Daoy (cell line): Measurements from ENCODE around the gene BMP2K. TPM values are rescaled to one million over a fixed set of nuclear protein-coding genes. Genes with fewer than 3 reads are reported as not detected.

ENCODE experiments used
- DNase-seq: peaks from one replicate; pipeline ENCODE4 v3.0.0-alpha.2; 2015; ENCODE audit warnings: low read depth
- total RNA-seq: library from RNA; depleted of rRNA; stranded (reverse); fragments of >200 nt; shearing (Covaris generic); gene quantifications from 2 replicates; pipeline ENCODE4 v1.2.3, GENCODE V29; 2014; rRNA removed

BMP2K gene
- total RNA-seq, result 9.4 and 17.5 TPM in 2 replicates

- DNase-seq, result peak; percentile 76
Measured at GRCh38 chr4:78776079-78776728, at the start of gene BMP2K. BMP2K (plus strand) TSS chr4:78776350; CDS start chr4:78776544, 194 bp downstream.

GRCh38 chr4:78726546-78726945 lies 49.6 kb upstream of the BMP2K start:
- no peak for DNase-seq

GRCh38 chr4:78732332-78733104 lies 43.6 kb upstream of the BMP2K start:
- DNase-seq, result no peak

GRCh38 chr4:78734441-78735162 lies 41.5 kb upstream of the BMP2K start:
- DNase-seq, result no peak

GRCh38 chr4:78735697-78736096 lies 40.5 kb upstream of the BMP2K start:
- no peak for DNase-seq

- DNase-seq, result no peak
Measured at GRCh38 chr4:78737035-78737434, 39.1 kb upstream of the BMP2K start.

- no peak for DNase-seq
Measured at GRCh38 chr4:78737973-78738372, 38.2 kb upstream of the BMP2K start.

GRCh38 chr4:78742300-78742699 lies 33.9 kb upstream of the BMP2K start:
- no peak for DNase-seq

GRCh38 chr4:78747475-78747922 lies 28.7 kb upstream of the BMP2K start:
- DNase-seq, result no peak

GRCh38 chr4:78748381-78748780 lies 27.8 kb upstream of the BMP2K start:
- DNase-seq, result no peak

- DNase-seq, result no peak
Measured at GRCh38 chr4:78749258-78749971, 26.7 kb upstream of the BMP2K start.

GRCh38 chr4:78749972-78750727 lies 26.0 kb upstream of the BMP2K start:
- DNase-seq, result no peak

GRCh38 chr4:78753091-78753490 lies 23.1 kb upstream of the BMP2K start:
- no peak for DNase-seq

- no peak for DNase-seq
Measured at GRCh38 chr4:78754872-78755271, 21.3 kb upstream of the BMP2K start.

- no peak for DNase-seq
Measured at GRCh38 chr4:78756137-78756536, 20.0 kb upstream of the BMP2K start.

GRCh38 chr4:78756776-78757175 lies 19.4 kb upstream of the BMP2K start:
- no peak for DNase-seq

GRCh38 chr4:78757574-78757973 lies 18.6 kb upstream of the BMP2K start:
- DNase-seq, result no peak

GRCh38 chr4:78758085-78758484 lies 18.1 kb upstream of the BMP2K start:
- no peak for DNase-seq

GRCh38 chr4:78762529-78762928 lies 13.6 kb upstream of the BMP2K start:
- no peak for DNase-seq

- no peak for DNase-seq
Measured at GRCh38 chr4:78763251-78763650, 12.9 kb upstream of the BMP2K start.

- DNase-seq, result no peak
Measured at GRCh38 chr4:78763763-78764387, 12.3 kb upstream of the BMP2K start.
